ENCODE data around the gene OPRL1.

The OPRL1 gene

DNA sequence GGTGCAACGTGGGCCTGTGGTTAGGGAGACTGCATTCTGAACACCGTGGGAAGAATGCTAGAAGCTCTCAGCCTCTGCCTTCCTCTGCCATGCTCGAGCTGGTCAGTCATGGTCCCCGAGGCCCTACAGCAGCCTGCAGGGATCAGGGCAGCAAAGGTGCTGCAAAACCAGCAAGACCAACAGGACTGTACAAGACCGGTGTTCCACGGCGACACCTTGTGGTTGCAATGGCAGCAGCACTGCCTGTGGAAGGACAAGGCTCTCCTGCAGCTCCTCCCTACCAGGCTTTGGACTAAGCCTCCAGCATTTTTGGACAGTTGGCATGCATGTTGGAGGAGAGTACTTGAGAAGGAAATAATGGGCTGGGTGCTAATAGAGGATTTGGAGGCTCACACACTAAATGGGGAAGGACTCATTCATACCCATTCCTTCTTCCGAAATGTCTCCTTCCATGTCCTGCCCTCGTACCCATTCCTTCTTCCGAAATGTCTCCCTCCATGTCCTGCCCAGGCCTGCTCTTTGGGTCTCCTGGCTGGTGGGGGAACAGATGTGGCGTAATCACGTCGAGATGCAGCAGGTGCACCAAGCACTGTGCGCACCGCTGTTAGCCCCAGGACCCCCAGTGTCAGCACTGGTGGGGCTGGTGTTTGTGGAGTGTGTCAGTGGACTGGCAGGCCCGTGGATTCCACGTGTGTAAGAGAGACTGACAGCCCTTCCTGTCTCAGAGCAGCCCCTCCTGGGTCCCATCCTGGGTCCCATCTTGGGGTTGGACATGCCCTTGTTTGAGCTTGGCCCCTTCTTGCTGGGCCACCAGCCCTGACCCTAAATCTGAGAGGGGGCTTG, 65.8 kb downstream of the OPRL1 start:
- DNase-seq: no peak

DNA sequence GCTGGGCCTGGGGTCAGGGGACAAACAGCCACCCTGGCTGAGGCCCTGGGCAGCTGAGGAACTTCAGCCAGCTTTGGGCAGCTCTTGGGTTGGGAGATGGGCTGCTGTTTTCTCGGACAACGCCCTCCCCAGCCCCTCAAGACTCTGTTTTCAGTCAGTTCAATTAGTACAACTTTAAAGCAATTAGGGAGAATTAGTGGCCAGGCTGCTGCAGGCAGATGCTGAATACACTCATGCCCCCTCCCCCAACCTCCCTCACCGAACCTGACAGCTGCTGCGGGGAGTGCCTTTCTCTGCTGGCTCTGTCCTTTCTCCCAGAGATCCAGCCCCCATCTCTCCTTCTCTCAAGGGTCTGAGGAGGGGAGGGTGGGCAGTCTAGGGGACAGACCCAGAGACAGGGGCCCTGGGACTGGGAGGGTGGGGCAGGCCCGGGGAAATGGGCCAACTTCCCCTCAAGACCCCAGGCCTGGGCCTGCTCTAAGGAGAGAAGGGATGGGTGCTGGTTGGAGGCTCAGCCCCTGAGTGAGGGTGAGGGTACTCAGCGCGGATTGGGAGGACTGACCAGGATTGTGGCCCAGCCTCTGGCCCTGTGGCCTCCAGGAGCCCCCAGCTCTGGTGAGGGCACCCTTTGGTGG, 66.5 kb downstream of the OPRL1 start:
- DNase-seq: no peak

DNA sequence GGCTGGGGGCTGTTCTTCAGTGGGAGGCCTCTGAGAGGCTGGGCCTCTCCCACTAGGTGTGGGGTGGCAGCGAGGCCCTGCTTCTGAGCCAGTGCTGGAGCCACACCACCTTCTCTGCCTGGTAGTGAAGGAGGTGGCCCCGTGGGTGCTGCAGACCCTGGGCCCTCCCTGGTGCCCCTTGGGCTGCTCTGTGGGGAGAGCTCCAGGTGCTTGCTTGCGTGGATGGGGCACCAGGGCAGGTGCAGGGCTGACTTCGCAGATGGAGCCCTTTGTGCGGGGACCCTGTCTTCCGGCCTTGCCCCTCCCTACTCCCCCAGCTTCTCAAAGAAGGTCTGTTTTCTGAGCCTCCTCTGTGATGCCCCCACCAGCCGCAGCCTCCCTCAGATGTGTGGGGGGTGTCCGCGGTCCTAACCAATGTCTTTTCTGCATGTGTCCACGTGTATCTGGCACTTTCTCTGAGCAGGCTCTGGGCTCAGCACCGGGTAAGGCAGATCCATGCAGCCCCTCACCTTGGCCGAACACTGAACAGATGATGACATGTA, 67.1 kb downstream of the OPRL1 start:
- no peak for DNase-seq

DNA sequence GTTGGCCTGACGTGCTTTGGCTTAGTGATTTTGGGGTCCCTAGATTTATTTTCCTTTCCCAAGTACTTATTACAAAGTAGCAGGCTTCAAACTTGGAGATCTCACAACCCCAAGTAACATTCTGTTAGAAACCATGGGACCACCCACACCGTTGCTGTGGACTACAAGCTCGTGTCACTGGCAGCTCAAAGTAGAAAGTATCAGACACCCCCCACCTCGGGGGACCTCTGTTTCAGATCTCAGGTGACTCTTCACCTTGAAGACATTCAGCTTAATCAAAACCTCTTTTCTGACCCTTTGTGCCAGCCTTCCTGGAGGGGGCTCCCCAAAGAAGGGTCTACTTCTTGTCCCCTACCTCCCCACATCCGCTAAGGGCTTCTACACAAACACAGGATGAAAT, 68.7 kb downstream of the OPRL1 start:
- no peak for DNase-seq

DNA sequence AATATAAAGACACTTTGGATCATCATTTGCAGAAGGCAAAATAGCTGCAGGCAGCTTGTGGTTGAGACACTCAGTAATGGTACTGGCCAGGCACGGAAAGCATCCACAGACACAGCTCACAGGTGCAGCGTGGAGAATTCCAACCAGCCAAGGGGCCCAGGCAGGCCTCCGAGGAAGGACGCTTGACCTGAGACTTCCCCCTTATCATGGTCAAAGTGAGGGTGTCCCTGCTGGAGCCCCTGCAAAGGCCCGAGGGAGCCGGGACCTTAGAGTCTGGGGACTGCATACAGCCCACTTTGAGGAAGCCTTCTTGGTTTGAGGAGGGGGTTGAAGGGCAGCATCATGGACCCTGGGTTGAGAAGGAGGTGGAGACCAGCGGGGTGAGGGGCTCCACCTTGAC, 69.3 kb downstream of the OPRL1 start:
- no peak for DNase-seq

DNA sequence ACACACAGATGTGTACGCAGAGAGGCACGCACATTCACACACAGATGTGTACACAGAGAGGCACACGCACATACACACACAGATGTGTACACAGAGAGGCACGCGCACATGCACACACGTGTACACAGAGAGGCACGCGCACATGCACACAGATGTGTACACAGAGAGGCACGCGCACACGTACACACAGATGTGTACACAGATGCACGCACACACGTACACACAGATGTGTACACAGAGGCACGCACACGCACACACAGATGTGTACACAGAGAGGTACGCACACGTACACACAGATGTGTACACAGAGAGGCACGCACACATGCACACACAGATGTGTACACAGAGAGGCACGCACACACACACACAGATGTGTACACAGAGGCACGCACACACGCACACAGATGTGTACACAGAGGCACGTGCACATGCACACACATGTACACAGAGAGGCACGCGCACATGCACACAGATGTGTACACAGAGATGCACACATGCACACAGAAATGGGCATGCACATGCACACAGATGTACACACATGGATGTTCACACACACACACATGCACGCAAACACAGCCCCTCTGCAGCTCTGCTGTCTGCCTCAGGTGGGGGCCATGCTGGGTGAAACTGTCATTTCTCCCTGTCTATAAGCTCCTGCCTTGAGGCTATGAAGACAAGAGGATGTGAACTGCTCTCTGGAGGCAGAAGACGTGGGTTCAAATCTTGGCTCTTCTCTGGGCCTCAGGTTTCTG, 70.1 kb downstream of the OPRL1 start:
- DNase-seq: no peak

Data from CD4-positive, alpha-beta T cell treated with Interleukin-10 for 1 hour (primary cell).